NT2/D1 (cell line): ENCODE data around the gene LRCH1.

Source experiments
- YY1 ChIP-seq: IDR thresholded peaks from 2 replicates; pipeline ENCODE4 v1.6.1; 2011; ENCODE audit not compliant: insufficient read length, insufficient read depth
- ZNF274 ChIP-seq: IDR thresholded peaks from 2 replicates; pipeline ENCODE4 v1.6.1; 2011; ENCODE audit warnings: mild to moderate bottlenecking, low read depth, low read length

DNA sequence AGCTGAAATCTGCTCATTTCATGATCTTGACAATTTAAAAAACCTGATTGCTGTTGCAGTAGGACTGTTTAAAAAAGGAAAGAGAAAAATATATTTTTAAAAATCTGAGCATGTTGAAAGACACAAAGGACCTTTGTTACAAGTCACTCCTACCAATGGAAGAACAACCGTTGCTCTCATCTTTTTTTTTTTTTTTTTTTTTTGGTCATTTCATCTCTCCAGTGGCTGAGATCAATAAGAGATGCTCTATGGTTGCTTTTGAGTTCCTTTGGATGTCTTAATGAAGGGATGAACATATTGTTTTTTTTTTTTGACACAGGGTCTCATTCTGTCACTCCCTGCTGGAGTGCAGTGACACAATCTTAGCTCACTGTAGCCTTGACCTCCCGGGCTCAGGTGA, 29.2 kb downstream of the LRCH1 start:
- TF ChIP-seq YY1 = no peak
- TF ChIP-seq ZNF274 = no peak
